HG02763 (cell line): Measurements from ENCODE around the gene C19orf53.

ENCODE experiments used
- ATAC-seq: cut with Tn5 transposase; IDR thresholded peaks from one replicate; pipeline ENCODE4 v1.9.1; 2021; ENCODE audit warnings: mild to moderate bottlenecking, moderate library complexity; ENCODE audit not compliant: unreplicated experiment

Gene C19orf53

DNA sequence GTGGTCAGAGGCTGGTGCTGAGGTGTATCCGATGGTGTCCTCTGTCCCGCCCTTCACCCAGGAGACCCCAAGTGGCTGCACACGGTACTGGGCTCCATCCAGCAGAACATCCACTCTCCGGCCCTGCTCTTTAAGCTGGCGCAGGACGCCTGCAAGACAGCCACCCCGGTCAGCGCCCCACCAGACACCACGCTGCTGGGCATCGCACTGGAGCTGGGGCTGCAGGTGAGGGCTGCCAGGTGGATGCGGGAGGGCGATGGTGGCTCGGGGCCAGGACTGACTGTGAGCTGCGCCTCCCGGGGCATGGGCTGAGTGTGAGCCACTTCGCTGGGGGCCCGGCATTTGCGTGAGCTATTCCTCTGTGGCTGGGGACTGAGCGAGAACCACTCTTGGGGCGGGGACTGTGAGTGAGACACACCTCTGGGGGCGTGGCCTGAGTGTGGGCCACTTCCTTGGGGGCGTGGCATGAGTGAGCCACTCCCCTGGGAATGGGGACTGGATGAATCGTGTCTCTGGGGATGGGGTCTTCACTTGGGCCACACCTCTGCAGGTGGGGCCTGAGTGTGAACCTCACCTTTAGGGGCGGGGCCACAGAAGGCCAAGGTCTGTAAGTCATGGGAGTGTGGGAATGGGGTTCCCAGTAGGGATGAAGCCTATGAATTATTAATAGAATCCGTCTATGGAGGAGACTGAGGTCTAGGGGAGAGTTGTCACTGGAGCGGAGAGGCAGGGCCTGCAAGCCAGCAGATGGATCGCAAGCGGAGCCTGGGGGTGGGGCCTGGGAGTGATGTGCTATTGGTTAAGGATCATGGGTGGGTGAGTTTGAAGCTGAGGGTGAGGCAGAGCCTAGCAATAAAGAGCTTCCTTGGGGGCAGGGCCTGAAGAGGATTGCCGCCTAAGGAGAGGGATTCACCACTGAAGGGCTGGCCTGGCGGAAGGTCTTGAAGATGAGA is 51.5 kb downstream of the C19orf53 start:
- no peak for ATAC-seq

DNA sequence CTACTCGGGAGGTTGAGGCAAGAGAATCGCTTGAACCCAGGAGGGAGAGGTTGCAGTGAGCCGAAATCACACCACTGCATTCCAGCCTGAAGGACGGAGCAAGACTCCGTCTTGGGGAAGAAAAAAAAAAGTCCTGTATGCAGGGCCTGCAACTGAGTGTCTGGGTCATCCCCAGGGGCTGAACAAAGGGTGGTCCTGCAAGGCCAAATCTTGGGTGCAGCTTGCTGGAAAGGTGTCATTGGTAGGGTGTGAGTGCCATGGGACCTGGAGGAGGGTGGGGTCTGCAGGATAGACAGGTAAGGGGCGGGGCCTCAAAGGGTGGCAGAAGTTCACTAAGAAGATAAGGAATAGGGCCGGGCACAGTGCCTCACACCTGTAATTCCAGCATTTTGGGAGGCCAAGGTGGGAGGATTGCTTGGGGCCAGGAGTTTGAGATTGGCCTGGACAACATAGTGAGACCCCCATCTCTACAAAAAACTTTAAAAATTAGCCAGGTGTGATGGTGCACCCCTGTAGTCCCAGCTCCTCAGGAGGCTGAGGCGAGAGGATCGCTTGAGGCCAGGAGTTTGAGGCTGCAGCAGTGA is 52.5 kb downstream of the C19orf53 start:
- no peak for ATAC-seq

DNA sequence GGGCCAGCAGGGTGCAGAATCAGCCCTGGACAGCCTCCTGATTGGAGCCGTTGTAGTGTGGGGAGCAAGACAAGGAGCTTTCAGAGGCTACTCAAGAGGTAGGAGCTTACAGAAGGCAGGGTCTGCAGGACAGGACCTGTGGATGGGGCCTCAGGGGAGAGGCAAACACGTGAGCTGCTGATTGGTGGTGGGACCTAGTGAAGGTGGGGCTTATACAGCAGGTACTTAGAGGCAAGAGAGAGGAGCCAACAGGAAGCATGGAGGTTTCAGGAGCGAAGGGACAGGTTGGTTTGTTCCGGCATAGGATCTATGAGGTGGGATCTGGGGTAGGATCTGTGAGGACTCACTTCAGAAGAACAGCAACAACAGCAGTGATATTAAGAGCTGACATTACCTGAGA is 53.4 kb downstream of the C19orf53 start:
- ATAC-seq, result no peak
